ENCODE measurements around the gene PAQR3.

DNA sequence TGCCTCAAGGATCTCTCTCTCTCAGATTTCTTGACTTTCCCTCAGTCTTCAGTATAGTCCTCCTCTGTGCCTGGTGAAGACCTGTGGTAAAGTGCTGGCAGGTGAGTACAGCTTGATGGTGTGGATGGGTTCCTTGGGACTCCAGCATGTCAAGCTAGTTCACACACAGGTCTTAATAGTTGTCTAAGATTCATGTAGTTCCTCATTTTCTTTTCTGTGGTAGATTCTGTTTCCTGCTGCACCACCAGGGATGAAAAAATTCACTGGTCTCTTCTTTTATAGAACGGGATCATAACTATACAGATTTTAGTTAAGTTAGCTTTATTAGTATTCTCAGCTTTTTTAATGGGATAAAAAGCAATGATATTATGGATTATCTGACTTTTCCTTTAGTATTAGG, 32.5 kb upstream of the PAQR3 start:
- TF ChIP-seq, protein P1, sequence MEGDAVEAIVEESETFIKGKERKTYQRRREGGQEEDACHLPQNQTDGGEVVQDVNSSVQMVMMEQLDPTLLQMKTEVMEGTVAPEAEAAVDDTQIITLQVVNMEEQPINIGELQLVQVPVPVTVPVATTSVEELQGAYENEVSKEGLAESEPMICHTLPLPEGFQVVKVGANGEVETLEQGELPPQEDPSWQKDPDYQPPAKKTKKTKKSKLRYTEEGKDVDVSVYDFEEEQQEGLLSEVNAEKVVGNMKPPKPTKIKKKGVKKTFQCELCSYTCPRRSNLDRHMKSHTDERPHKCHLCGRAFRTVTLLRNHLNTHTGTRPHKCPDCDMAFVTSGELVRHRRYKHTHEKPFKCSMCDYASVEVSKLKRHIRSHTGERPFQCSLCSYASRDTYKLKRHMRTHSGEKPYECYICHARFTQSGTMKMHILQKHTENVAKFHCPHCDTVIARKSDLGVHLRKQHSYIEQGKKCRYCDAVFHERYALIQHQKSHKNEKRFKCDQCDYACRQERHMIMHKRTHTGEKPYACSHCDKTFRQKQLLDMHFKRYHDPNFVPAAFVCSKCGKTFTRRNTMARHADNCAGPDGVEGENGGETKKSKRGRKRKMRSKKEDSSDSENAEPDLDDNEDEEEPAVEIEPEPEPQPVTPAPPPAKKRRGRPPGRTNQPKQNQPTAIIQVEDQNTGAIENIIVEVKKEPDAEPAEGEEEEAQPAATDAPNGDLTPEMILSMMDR (IDR thresholded peaks at IDR 0.05): no peak
- TF ChIP-seq POLR2A (IDR thresholded peaks at IDR 0.05): no peak
- TF ChIP-seq POLR2AphosphoS5 (IDR thresholded peaks at IDR 0.05): no peak

Measured in breast epithelium (tissue), 3 donors.